Measurements from ENCODE around the gene ASTN2.

DNA sequence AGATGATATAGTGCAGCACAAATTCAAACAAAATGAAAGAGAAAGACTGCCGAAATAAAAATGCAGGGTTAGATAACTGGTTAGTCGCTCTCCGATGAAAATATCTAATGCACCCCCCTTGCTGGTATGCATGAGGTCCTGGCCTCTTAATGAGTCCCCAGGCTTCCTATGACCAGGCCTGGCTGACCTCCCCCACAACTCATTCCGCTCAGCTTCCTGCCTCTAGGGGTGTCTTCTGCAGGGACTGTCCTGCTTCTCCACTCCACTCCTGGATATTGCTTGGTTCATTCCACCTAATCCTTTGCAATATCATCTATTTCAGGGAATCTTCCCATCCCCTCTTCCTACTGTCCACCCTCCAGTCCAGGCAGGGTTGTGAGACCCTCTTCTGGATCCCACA is 341.8 kb downstream of the ASTN2 start:
- no peak for TF ChIP-seq EZH2 (IDR thresholded peaks at IDR 0.05; ENCODE audit: borderline replicate concordance, low read depth, low read length, severe bottlenecking)
- TF ChIP-seq, protein P1, sequence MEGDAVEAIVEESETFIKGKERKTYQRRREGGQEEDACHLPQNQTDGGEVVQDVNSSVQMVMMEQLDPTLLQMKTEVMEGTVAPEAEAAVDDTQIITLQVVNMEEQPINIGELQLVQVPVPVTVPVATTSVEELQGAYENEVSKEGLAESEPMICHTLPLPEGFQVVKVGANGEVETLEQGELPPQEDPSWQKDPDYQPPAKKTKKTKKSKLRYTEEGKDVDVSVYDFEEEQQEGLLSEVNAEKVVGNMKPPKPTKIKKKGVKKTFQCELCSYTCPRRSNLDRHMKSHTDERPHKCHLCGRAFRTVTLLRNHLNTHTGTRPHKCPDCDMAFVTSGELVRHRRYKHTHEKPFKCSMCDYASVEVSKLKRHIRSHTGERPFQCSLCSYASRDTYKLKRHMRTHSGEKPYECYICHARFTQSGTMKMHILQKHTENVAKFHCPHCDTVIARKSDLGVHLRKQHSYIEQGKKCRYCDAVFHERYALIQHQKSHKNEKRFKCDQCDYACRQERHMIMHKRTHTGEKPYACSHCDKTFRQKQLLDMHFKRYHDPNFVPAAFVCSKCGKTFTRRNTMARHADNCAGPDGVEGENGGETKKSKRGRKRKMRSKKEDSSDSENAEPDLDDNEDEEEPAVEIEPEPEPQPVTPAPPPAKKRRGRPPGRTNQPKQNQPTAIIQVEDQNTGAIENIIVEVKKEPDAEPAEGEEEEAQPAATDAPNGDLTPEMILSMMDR (IDR thresholded peaks at IDR 0.05; ENCODE audit: extremely low read depth in 1 of 2, insufficient read depth in 1 of 2, low read depth in 1 of 2, low read length in 2 of 2), result no peak

All from endothelial cell of umbilical vein (primary cell).